A549 (cell line): ENCODE data around the gene POMT2. TPM values are rescaled to one million over a fixed set of nuclear protein-coding genes. Genes with fewer than 3 reads are reported as not detected.
A peak's percentile ranks its signal among the peaks of the same experiment; 100 is the strongest.

Experiments used
- ATAC-seq, 2 experiments: fragments of 200-7000 bp in 1 of 2; fragments of >200 bp in 1 of 2; cut with Nextera tagmentation in 1 of 2; cut with Tn5 transposase in 1 of 2; 3 replicates each; pipeline versions ENCODE4 v1.8.0 to v1.9.1; 2018 to 2020; ENCODE audit warnings: mild to moderate bottlenecking in 1 of 2, moderate library complexity in 1 of 2
- CTCF ChIA-PET: fragments of 300-600 bp; sonication (Branson Sonifier 250); formaldehyde crosslinking; extraction: SDS; loops from one replicate; lab custom pipeline; 2021; ENCODE audit warnings: antibody characterized with exemption, inconsistent platforms; lab: Yijun Ruan, JAX
- POLR2A ChIA-PET: fragments of 350-600 bp; formaldehyde crosslinking; extraction: SDS; loops from one replicate; lab custom pipeline; 2021; ENCODE audit warnings: antibody characterized with exemption, inconsistent platforms; lab: Yijun Ruan, JAX
- DNase-seq, 2 experiments: peaks; one replicate each; pipeline versions ENCODE4 v3.0.0 to v3.0.0-alpha.2; 2011 to 2016; ENCODE audit warnings: low read depth in 1 of 2, low spot score in 1 of 2
- FAIRE-seq: peaks from 2 replicates; lab custom pipeline; 2011; peaks lifted over from hg19 to GRCh38; lab: Jason Lieb, UNC
- H3K27ac ChIP-seq, 2 experiments: fragments of >200 bp; sonication (Bioruptor Twin); formaldehyde crosslinking; 3 replicates each; pipeline ENCODE4 v1.5.1; 2016 to 2017
- H3K4me1 ChIP-seq: fragments of >200 bp; sonication (Bioruptor Twin); formaldehyde crosslinking; 3 replicates; pipeline ENCODE4 v1.6.1; 2016
- H3K4me2 ChIP-seq: fragments of >200 bp; sonication (Bioruptor Twin); formaldehyde crosslinking; 3 replicates; pipeline ENCODE4 v1.6.1; 2016
- H3K4me3 ChIP-seq: fragments of >200 bp; sonication (Bioruptor Twin); formaldehyde crosslinking; 3 replicates; pipeline ENCODE4 v1.5.1; 2016
- H3K9me3 ChIP-seq: fragments of >200 bp; sonication (Bioruptor Twin); formaldehyde crosslinking; 3 replicates; pipeline ENCODE4 v1.6.1; 2016
- BCL3 ChIP-seq: fragments of >200 bp; sonication (Bioruptor Twin); formaldehyde crosslinking; IDR thresholded peaks from 3 replicates; pipeline ENCODE4 v1.6.1; 2016
- BHLHE40 ChIP-seq: IDR thresholded peaks from 2 replicates; pipeline ENCODE4 v1.6.1; 2012; ENCODE audit warnings: low read depth, low read length, inconsistent platforms
- CHD2 ChIP-seq: fragments of 150-350 bp; IDR thresholded peaks from 2 replicates; pipeline ENCODE4 v1.6.1; 2014; ENCODE audit warnings: low read length; ENCODE audit not compliant: partially characterized antibody
- CTCF ChIP-seq: fragments of >200 bp; sonication (Bioruptor Twin); formaldehyde crosslinking; IDR thresholded peaks from 3 replicates; pipeline ENCODE4 v1.5.1; 2016
- EHF ChIP-seq: fragments of 250-450 bp; sonication (Bioruptor Pico); IDR thresholded peaks from 2 replicates; pipeline ENCODE4 v1.5.0; 2020; ENCODE audit warnings: mild to moderate bottlenecking
- EHMT2 ChIP-seq: fragments of 200-600 bp; sonication (generic); IDR thresholded peaks from 2 replicates; pipeline ENCODE4 v1.6.1; 2016; ENCODE audit warnings: antibody characterized with exemption, low read depth, mild to moderate bottlenecking, moderate library complexity
- ESRRA ChIP-seq: fragments of 150-350 bp; IDR thresholded peaks from 2 replicates; pipeline ENCODE4 v1.6.1; 2014; ENCODE audit warnings: mild to moderate bottlenecking, low read length, borderline replicate concordance
- GATA3 ChIP-seq: IDR thresholded peaks from 2 replicates; pipeline ENCODE4 v1.6.1; 2012; ENCODE audit warnings: borderline replicate concordance
- HDAC2 ChIP-seq: fragments of 200-600 bp; sonication (generic); IDR thresholded peaks from 2 replicates; pipeline ENCODE4 v1.6.1; 2016
- HEYL ChIP-seq: fragments of 250-450 bp; sonication (Bioruptor Pico); IDR thresholded peaks from 2 replicates; pipeline ENCODE4 v1.8.0; 2021; ENCODE audit warnings: mild to moderate bottlenecking, moderate library complexity
- JUN ChIP-seq, 2 experiments: fragments of >200 bp; sonication (Bioruptor Twin); formaldehyde crosslinking; IDR thresholded peaks; 2 replicates in 1 of 2; 3 replicates in 1 of 2; pipeline ENCODE4 v1.6.1; 2016 to 2017
- KDM1A ChIP-seq: fragments of 200-600 bp; sonication (generic); IDR thresholded peaks from 2 replicates; pipeline ENCODE4 v1.6.1; 2016; ENCODE audit warnings: low read depth, mild to moderate bottlenecking
- MAX ChIP-seq: IDR thresholded peaks from 2 replicates; pipeline ENCODE4 v1.6.1; 2012
- MYC ChIP-seq: IDR thresholded peaks from 2 replicates; pipeline ENCODE4 v1.6.1; 2012; ENCODE audit warnings: mild to moderate bottlenecking, inconsistent platforms, low read length, improper control_type of control experiment, borderline replicate concordance
- NFE2L2 ChIP-seq: fragments of 150-350 bp; conservative IDR thresholded peaks from 2 replicates; pipeline ENCODE4 v1.6.1; 2014; ENCODE audit warnings: low read length
- NPAS2 ChIP-seq: fragments of 250-450 bp; sonication (Bioruptor Pico); IDR thresholded peaks from 2 replicates; pipeline ENCODE4 v1.8.0; 2022; ENCODE audit warnings: mild to moderate bottlenecking, moderate library complexity, borderline replicate concordance
- PHF8 ChIP-seq: fragments of 200-600 bp; sonication (generic); IDR thresholded peaks from 2 replicates; pipeline ENCODE4 v1.6.1; 2016; ENCODE audit warnings: low read depth, mild to moderate bottlenecking, antibody characterized with exemption, moderate library complexity, borderline replicate concordance
- POLR2A ChIP-seq: IDR thresholded peaks from 2 replicates; pipeline ENCODE4 v1.6.1; 2012; ENCODE audit warnings: mild to moderate bottlenecking, low read length
- RFX5 ChIP-seq: fragments of 450-650 bp; IDR thresholded peaks from 2 replicates; pipeline ENCODE4 v1.7.1; 2014; ENCODE audit warnings: antibody characterized with exemption, mild to moderate bottlenecking, moderate library complexity
- SMC3 ChIP-seq: fragments of >200 bp; sonication (Bioruptor Twin); formaldehyde crosslinking; IDR thresholded peaks from 3 replicates; pipeline ENCODE4 v1.6.1; 2018; ENCODE audit warnings: inconsistent platforms
- SREBF2 ChIP-seq: fragments of 450-650 bp; IDR thresholded peaks from 2 replicates; pipeline ENCODE4 v1.6.1; 2014; ENCODE audit warnings: mild to moderate bottlenecking, moderate library complexity
- USF2 ChIP-seq: fragments of 450-650 bp; IDR thresholded peaks from 2 replicates; pipeline ENCODE4 v1.6.1; 2014; ENCODE audit warnings: antibody characterized with exemption
- ZC3H11A ChIP-seq: fragments of 450-650 bp; IDR thresholded peaks from 2 replicates; pipeline ENCODE4 v1.6.1; 2014; ENCODE audit warnings: antibody characterized with exemption, mild to moderate bottlenecking
- whole genome bisulfite sequencing: methylation state at CpG from one replicate; pipeline ENCODE4 v1.1.6; 2017; ENCODE audit errors: missing lambda C conversion rate; 5-methylcytosine and 5-hydroxymethylcytosine counted together
- polyA minus RNA-seq: library from RNA; depleted of rRNA, polyadenylated mRNA; stranded (reverse); fragments of >200 nt; gene quantifications from 2 replicates; pipeline ENCODE4 v1.2.3, GENCODE V29; 2011; rRNA and poly(A)+ RNA removed
- polyA plus RNA-seq, 4 experiments: library from polyadenylated mRNA; depleted of rRNA in 3 of 4; stranded (reverse); fragments of >200 nt; fragmentation: RNase III in 1 of 4; extraction: RNeasy Plus Mini Kit Qiagen cat#74134 plus additional on column Dnase treatment in 1 of 4; gene quantifications; 2 replicates in 3 of 4; 3 replicates in 1 of 4; pipeline ENCODE4 v1.2.3, GENCODE V29; 2011 to 2017

The POMT2 gene
- 35.0 and 38.7 TPM in 2 replicates for polyA plus RNA-seq (2011; rRNA removed)
- 20.8 and 33.0 TPM in 2 replicates for polyA plus RNA-seq (2012; cell fraction: cytosol; rRNA removed)
- 113 and 122 TPM in 2 replicates for polyA plus RNA-seq (2012; cell fraction: nucleus; rRNA removed)
- polyA plus RNA-seq (2017; fragmentation: RNase III; extraction: RNeasy Plus Mini Kit Qiagen cat#74134 plus additional on column Dnase treatment) = 25.9 to 29.0 TPM (median 27.1 TPM) in 3 replicates
- polyA minus RNA-seq = 75.5 and 84.0 TPM in 2 replicates

- 2% methylated on average over 42 of the region's 69 CpGs for WGBS
- peak within 1 kb of the TSS; percentile 99 for H3K27ac ChIP-seq
- CTCF ChIA-PET = interaction anchor here (0.7 to 10.0 kb wide), 11 partner anchors 10 to 447 kb away, joined by 3 to 116 read pairs (median 4); partner anchors contain the start of gene ZDHHC22
- POLR2A ChIA-PET = interaction anchor here (0.6 to 2.3 kb wide), 19 partner anchors 10 to 448 kb away, joined by 3 to 45 read pairs (median 5); partner anchors contain the start of genes CIPC, SAMD15, TMED8 and VIPAS39
- H3K4me3 ChIP-seq = peak within 1 kb of the TSS; percentile 99
- H3K9me3 ChIP-seq = no peaks in the 10 kb centered on the region
- FAIRE-seq (peak; percentile 83), DNase-seq (peak; percentile 91 to 93), ATAC-seq (peak; percentile 81 to 83)
- H3K4me2 ChIP-seq = peak within 1 kb of the TSS; percentile 94
- TF ChIP-seq SMC3 (no peak), PHF8 (peak; percentile 93), CTCF (peak; percentile 30; the same call in 2 of the 3 replicates), POLR2A (peak; percentile 68), BCL3 (peak; percentile 0; the same call in 1 of the 3 replicates), MAX (peak; percentile 68), ZC3H11A (no peak), MYC (peak; percentile 77; the same call in 1 of the 2 replicates), EHF (CRISPR knock-in tag) (0 out of 2 replicates have a peak, but pooled peaks have one; percentile 29), ESRRA (no peak), CHD2 (no peak)
- peaks cover 34% of the 10 kb centered on the region for H3K4me1 ChIP-seq
Measured at GRCh38 chr14:77320238-77320935, at the start of gene POMT2. Gene POMT2, minus strand, starts transcription at chr14:77320883. Its CDS starts 202 bp downstream, at chr14:77320681.

- WGBS = 94% methylated on average over 1 of the region's 1 CpG
- Histone ChIP-seq H3K27ac (no peak overlapping the region), H3K9me3 (no peaks in the 10 kb centered on the region), H3K4me3 (no peak overlapping the region), H3K4me2 (no peak overlapping the region), H3K4me1 (no peaks in the 10 kb centered on the region)
- TF ChIP-seq HEYL (no peak), BHLHE40 (no peak), KDM1A (no peak), NFE2L2 (no peak), SREBF2 (no peak), NPAS2 (no peak), RFX5 (no peak), PHF8 (no peak), GATA3 (no peak), HDAC2 (no peak), USF2 (no peak), EHMT2 (no peak), JUN (IDR thresholded peaks at IDR 0.05) (no peak)
- POLR2A ChIA-PET = no interaction called here
- no peak for ATAC-seq
- no peak for FAIRE-seq
- CTCF ChIA-PET = no interaction called here
- DNase-seq = no peak
Measured at GRCh38 chr14:77369285-77369684, 48.6 kb upstream of the POMT2 start.
